AG08395 (cell line): ENCODE data around the gene TM2D1.

Source experiments
- DNase-seq: peaks from one replicate; pipeline ENCODE4 v3.0.0; 2012; ENCODE audit warnings: mixed read lengths, low spot score

Gene TM2D1

DNA sequence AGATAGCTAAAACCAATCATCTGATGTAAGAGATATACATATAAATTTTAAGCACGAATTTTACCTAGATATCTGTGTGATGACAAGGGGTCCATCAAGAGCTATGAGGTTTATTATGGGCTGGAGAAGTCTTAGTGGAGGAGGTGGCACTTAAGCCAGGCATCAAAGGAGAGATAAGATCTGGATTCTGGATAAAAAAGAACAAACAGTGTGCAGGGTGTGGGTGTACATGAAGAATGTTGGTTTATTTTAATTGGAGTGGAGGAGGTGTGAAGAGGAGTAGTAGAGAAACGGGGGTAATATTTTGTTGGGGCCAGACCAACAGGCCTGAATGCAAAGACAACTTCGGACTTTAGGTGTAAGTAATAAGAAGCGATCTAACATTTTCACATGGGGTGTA lies 80.6 kb downstream of the TM2D1 start:
- DNase-seq = no peak

DNA sequence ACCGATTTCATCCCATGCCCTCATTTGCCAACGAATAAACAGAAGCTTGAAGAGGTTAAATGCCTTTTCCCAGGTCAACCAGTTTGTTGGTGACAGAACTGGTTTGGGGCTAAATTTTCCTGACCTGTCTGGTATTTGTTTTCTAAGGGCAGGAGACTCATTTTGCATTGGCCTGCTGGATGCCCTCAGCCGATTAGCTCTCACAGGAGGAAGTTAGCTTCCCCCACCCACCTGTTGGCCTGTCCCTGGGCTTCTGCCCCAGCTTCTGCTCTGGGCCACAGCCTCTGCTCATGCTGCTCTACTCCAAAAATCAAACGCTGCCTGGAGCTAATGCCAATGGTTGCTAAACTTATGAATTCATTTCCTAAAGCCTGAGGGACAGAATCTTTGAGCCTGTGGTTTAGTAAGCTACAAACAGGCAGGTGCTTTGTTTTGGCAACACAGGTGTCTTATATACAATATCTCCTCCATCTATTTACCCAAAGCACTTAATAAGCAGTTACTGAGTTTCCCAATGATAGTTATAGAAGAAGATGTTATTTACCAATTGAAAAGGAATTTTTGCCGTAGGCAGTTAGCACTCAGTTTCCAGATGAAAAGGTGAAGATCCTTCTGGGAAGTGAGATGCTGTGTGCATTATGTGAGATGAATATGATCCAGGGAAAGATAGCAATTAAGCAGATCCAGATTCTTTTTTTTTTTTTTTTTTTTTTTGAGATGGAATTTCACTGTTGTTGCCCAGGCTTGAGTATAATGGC lies 82.3 kb downstream of the TM2D1 start:
- no peak for DNase-seq

DNA sequence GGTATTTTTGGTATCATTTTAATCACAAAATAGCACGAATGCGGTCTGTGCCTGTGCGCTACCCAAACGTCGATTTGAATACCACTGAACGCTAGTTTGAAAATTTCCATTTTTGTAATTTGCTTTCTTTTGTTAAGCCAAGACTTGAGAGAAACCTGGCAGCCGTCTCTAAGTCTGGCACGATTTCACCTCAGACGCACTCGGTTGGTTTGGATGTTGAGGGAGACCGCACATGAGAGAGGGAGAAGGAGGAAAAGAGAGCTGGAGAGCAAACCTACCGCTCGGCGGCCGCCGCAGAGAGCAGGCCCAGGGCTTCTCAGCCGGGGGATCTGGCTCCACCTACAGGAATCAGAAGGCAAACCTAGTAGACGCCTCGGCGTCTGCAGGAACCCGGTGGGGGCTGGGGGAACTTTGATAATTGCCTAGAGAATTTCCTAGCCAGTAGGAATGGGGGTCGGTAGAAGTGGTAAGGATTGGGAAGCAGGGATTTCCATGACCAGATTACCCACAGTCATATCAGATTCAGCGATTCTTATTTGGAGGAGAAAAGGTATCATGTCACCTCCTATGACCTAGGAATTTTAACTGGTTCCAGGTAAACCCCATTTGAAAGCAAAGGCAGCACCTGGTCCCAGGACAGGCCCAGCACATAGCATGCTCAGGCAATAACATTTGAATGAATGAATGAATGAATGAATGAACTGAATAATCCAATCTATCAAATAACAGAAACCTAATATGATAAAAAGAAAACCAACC lies 83.2 kb downstream of the TM2D1 start:
- peak; percentile 87 for DNase-seq

DNA sequence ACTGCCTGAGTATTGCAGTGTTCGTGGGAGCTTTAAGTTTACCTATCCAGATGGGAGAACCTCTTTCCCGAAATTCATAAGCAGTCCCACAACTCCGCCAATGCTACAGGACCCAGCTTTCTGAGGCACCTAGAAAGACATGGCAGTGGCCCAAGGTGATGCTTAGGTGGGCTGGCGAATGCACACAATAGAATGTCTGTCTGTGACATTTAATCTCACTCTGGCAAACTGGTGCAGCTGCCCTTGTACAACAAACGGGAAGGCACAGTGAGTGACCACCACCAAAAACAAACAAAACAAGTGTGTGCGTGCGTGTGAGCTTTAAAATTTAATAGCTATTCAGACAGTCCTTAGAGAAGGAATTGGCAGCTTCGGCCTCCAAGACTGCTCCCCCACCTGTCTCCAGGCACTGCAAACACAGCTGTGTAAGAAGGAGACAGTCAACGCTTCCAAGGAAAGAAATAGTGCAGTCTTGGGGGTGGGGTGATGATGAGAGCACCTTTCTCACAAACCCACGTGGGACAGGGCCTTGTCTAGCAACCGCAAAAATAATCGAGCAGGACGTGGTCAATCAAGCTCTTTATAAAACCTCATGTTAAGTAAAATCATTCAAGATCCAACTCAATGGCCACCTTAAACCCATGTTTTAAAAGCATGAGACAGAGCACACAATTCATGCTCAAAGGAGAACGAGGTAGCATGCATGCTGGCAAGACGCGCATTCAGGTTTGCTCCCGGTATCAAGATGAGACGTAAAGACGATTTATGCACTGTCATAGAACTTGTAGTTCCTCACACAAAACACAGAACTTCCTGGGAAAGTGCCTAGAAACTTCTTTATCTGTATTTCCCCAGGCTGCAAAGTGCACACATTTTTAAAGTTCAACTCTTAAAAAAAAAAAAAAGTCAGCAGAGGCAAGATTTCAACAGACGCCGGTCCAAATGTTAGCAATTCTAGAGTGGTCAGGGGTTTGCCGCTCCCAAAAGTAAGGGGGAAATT lies 84.1 kb downstream of the TM2D1 start:
- no peak for DNase-seq

DNA sequence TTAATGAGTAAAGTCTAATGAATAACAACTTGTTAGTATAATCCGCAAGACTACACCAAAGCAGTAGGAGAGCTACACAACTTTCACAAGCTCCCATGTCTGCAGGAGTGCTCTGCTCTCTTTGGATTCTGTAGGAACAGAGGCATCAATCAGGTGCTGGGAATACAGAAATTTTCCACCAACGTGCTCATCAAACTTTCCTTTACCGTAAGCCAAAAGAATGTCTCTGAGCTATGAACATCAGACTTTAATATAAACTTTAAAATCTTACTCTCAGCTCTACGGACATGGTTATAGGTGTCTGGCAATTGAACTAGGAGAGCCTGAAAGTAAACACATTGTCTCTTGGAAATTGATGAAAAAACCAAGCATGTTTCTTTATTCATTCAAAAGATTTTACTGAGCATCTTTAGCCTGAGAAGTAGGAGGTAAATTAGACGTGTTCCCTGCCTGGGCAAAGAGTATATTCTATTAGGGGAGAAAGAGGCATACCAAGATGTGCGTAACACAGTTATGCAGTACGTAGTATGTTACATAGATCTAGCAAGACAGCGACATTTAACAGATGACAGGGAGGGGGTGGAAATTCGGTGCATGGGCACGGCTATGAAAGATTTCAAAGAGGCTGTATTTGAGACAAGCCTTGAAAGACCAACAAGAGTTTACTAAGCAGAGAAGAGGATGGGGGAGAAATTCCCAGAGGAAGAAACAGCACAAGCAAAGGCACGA lies 85.2 kb downstream of the TM2D1 start:
- DNase-seq = no peak

DNA sequence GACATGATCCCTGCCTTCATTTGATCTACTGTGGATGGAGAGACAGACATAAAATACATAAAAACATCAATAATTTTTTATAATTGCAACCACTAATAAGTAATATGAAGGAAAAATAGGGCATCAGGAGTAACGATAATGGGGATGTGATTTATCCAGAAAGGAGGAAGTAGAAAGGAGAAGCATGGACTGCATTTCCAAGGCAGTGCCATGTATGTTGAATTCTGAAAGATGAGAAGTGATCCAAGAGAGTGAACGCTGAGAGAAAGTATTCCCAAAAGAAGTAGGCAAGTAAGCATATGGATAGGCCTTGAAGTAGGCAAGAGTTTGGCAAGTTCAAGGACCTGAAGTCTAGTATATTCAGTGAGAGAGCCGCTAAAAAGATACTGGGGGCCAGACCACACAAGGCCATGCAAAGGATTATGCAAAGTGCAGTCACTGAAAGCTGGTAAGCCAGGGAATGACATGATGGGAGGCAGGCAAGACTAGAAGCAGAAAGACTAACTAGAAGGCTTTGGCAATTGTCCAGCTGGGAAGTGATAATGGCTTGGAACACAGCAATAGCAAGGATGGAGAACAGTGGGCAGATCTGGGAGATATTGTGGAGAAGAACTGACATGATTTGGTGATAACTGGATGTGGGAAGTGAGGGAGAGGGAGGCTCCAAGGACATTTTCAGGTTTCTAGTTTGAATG lies 85.9 kb downstream of the TM2D1 start:
- no peak for DNase-seq

DNA sequence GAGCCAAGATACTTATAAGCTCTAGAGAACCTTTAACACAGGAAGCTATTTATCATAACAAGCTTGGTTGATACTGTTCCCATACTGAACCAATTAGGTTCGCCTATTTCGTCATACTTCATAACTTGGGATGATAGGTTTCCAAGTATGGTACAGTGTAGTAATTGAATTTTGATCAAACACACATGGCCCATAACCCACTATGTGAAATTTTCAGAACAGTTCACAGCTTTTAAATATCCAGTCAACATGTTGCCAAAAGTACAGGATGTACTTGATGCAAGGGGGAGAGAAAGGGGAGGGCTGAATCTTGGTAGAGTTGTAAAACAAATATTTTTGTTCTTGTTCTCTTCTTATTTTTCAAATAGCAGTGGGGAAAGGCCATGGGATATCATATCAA lies 86.6 kb downstream of the TM2D1 start:
- DNase-seq = peak; percentile 67

DNA sequence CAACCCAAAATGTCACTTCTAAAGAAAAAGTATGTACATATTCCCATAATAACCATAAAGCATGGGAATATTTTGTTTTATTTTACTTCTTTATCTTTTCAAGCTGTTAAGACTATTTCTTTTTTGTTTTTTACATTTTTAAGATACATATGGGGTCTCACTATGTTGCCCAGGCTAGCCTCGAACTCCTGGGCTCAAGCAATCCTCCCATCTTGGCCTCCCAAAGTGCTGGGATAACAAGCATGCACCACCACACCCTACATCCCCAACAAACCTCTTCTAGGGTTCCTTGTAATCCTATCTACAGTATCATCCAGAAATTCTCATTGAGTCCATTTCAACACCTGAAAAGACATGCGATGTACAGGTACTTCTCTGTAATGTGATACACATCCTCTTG lies 87.5 kb downstream of the TM2D1 start:
- no peak for DNase-seq

DNA sequence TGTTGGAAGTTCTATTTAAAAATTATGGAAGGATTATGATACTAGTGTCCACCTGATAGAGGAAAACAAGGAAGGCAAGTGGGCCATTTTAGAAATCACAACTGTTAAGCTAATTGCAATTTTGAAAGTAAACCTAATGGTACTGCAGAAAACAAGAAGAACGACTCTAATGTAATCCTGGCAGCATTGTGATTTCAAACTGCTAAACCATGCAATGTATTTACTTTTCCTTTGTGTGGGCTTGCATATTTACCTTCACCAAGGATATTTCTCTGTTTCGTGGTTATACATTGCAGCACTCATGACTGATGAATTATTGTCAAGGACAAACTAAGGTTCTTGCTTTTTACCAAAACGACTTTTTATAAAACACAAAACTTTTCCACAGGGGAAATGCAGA lies 88.1 kb downstream of the TM2D1 start:
- DNase-seq = no peak

DNA sequence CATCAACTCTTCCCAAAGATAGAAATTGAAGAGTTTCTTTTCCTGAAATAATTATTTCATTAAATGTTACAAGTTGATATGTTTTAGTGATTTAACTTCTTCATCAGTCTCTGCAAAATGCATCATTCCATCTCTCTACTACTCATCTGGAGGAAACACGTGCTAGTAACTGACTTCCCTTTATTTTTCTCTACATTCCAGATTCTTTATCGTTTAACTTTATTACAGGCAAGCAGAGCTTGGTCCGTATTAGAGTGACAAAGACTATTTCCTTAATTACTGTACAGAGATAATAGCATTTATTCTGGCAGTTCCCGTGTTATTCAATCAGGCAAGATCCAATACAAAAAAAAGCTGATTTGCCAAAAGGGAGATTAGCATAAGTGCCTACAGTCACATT lies 88.6 kb downstream of the TM2D1 start:
- no peak for DNase-seq

DNA sequence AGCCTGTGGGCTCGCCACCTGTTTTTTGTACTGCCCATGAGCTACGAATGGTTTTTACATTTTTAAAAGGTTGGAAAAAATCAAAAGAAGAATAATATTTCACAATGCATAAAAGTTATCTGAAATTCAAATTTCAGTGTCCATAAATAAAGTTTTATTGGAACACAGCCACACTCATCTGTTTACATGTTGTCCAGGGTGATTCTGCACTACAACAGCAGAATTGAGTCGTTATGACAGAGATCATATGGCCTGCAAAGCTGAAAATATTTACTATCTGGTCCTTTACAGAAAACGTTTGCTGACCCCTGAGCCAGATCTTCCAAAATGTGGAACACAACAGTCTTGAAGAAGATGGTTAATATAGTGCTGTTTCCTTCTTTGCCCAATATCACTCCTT lies 89.4 kb downstream of the TM2D1 start:
- DNase-seq = no peak

DNA sequence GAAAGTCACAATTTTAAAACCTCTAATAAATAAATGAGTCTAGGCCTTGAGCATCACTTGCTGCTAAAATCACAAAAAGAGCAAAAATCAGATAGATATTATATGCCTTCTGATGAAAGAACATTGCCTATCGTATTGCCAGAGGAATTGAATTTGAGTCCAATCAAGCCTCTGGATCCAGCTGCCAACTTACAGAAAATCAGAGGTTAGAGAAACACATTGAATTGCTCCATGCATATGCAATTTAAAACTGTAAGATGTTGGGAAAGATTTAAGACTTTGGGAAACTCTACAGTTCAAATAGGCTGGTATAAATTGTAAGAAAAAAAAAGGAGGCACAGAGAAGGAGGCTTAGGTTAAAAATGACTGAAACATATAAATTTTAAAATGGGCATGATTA lies 93.5 kb downstream of the TM2D1 start:
- no peak for DNase-seq
